Heart left ventricle (tissue), 13 donors: Measurements from ENCODE around the gene MVD.

Experiments used
- POLR2A ChIP-seq, 2 donors: fragments of 450-650 bp; IDR thresholded peaks; one replicate each; pipeline ENCODE4 v1.6.1; 2017; ENCODE audit warnings: antibody characterized with exemption in 2 of 2, mild to moderate bottlenecking in 2 of 2, moderate library complexity in 2 of 2
- TF ChIP-seq, protein P1 (sequence below), 12 donors: fragments of 200-600 bp; sonication (generic) in 4 of 12; IDR thresholded peaks; one replicate each; pipeline versions ENCODE4 v1.5.0 to v1.8.0; 2018 to 2022; ENCODE audit warnings: antibody characterized with exemption in 12 of 12, mild to moderate bottlenecking in 5 of 12
- donor health status: ischemic (EF 13 %, LVEDD 7.1; RV severe dilation, severe dysfunction).
- donor health status: DM: no; HTN: yes; CAD: no.
- donor health status: DM: no; HTN: no; CAD: no.
- donor health status: ischemic (EF 25% LVEDD 6.9; RV normal size, moderate dysfunction).
- donor health status: ischemic (EF 25% LVEDD 5.7; RV mildly dilated, moderate dysfunction).
- donor health status: ischemic (EF 35%, LVEDD 5.7; RV mildly dilated, moderate dysfunction).
- donor health status: nonischemic (EF 11% LVEDD 7.7; RV severe dilation, severe dysfunction).
- donor health status: DM: yes; HTN: yes; CAD: no.
- donor health status: PGD.
- donor health status: ischemic (EF 29% LVEDD 5.4; RV normal size, mild dysfunction).
- donor health status: nonischemic (EF 23%, LVEDD 6.1; RV moderate dilation, normal function).

DNA sequence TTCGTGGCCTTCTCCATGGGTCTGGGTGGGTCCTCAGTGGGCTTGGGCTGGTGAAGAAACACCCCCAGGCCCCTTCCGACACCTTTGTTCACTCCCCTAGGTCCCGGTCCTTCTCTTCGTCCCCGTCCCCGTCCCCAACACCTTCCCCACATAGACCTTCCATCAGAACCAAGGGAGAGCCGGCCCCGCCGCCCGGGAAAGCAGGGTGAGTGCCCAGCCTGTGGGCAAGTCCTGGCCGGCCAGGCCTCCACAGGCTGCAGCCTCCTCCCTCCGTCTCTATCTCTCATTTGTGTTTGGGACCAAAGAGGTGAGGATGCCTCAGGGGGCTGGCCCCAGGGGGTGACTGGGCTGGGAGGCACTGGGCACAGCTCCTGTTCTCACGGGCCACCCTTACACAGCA is 39.0 kb downstream of the MVD start:
- TF ChIP-seq, protein P1, sequence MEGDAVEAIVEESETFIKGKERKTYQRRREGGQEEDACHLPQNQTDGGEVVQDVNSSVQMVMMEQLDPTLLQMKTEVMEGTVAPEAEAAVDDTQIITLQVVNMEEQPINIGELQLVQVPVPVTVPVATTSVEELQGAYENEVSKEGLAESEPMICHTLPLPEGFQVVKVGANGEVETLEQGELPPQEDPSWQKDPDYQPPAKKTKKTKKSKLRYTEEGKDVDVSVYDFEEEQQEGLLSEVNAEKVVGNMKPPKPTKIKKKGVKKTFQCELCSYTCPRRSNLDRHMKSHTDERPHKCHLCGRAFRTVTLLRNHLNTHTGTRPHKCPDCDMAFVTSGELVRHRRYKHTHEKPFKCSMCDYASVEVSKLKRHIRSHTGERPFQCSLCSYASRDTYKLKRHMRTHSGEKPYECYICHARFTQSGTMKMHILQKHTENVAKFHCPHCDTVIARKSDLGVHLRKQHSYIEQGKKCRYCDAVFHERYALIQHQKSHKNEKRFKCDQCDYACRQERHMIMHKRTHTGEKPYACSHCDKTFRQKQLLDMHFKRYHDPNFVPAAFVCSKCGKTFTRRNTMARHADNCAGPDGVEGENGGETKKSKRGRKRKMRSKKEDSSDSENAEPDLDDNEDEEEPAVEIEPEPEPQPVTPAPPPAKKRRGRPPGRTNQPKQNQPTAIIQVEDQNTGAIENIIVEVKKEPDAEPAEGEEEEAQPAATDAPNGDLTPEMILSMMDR (IDR thresholded peaks at IDR 0.05): no peak
- no peak for TF ChIP-seq POLR2A (IDR thresholded peaks at IDR 0.05)
